ENCODE data around the gene TBC1D10A.
"Not testable (repeated sequence)": the region's sequence is repeated elsewhere in the genome, so short reads cannot be mapped to it uniquely, and the experiment has no call there.

TBC1D10A gene

DNA sequence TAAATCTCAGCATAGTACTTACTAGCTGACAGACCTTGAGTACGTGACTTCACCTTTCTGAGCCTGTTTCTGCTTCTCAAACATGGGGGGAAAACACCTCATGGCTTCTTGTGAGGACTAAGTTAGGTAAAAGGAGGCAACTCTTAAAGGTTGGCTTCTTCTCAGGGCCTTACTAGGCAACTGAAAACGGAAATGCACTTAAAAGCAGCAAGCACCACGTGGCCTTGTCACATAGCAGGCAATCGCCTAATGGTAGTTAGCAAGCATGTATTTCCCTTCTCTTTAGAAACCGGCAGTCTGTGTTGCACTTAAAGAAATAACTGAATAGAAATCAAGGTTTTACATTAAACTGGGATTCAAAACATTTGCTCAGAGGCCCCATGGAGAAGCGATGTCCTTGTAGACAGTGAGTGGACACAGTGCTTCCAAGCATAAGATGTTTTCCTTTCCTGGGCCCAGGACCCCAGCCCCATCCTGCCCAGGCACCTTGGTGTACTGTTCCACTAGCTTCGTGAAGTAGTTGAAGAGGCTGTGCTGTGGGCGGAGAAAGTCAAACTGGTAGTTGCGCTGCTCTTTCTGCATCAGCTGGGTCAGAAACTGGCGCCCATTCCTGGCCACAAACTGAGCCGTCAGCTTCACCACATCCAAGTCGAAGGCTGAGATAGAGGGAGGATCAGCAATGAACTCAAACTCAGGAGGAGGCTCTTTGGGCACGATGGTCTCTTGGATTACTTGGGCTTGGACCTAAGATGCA lies 17.9 kb upstream of the TBC1D10A start:
- peak; percentile 59 for DNase-seq

DNA sequence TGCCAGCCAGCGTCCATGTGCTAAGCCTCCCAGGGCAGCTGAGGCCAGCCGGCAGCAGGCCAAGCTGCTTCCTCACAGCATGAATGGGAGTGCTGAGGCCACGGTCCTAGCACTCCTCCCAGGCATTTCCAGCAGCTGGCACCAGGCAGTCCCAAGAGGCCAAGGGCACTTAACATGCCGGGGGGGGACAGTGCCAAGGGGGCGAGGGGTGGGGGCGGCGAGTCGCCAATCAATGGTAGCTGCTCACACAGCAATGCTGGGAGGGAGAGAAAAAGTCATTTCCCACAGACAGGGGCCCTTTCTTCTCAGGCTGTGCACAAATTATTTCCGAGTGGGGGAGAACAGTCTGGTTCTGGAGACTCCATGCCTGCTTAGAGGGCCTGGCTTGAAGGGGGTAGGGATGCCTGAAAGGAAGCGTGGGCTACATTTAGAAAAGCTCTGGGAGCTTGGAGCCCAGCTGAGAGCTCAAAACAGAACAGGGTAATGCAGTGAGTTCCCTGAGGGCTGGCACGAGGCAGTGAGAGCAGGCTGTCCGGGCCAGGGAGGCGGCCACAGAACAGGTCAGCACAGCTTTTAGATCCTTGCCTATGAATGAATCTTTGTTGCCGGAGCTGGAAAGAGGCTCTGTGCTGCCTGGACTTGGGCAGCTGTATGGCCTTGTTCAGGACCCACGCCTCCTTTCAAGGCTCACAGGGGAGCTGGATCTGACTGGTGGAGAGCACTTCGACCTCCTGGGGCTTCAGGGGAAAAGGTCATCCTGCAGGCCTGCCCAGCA lies 14.4 kb upstream of the TBC1D10A start:
- no peak for DNase-seq

- DNase-seq = no peak
These were observed 12.1 kb upstream of the TBC1D10A start for GRCh38 chr22:30338802-30339201.

DNA sequence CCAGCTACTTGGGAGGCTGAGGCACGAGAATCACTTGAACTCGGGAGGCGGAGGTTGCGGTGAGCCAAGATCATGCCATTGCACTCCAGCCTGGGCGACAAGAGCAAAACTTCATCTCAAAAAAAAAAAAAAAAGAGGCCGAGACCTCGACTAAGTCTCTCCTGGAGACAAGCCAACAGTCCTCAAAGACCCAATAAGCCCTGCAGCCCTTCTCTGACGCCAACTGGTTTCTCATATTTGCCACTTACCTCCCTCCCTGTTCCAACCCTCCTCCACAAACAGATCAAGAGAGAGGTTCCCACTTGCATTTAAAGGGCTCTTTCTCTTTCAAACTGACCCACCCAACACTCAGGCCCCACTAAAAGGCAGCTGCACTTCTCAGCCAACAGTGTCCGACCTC lies 11.6 kb upstream of the TBC1D10A start:
- DNase-seq = not testable (repeated sequence)

DNA sequence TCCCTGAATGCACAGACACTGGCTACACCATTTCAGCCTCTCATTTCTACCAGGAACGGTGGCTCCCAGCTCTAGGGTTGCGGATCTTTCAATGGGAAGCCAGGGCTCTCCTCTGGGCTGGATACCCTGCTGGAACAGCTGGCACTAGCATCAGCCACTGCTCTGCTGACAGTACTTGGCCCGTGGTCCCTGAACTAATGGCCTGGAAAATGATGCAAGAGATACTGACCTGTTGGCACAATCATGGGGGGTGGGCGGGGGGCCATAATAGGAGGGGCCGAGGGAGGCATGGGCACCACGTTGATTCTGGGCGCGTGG lies 10.7 kb upstream of the TBC1D10A start:
- no peak for DNase-seq

- no peak for DNase-seq
These were observed 10.2 kb upstream of the TBC1D10A start for GRCh38 chr22:30336752-30337460.

DNA sequence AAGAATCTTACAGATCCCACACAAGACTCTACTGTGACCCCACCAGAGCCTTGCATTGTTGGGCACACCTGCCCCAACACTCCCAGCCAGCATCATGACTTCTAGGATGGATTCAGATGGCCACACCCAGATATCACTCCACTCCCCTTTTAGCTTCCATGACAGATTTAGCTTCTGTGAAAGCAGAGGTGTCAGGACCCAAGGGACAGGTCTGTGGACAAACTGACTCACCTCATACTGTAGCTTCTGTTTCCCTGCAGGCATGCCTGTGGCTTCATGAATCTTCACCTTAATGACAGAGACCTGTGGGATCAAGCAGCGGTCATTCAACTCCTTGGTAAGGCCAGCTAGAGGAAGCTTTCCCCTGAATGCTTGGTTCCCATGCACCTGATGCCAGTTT lies 8.5 kb upstream of the TBC1D10A start:
- no peak for DNase-seq

DNA sequence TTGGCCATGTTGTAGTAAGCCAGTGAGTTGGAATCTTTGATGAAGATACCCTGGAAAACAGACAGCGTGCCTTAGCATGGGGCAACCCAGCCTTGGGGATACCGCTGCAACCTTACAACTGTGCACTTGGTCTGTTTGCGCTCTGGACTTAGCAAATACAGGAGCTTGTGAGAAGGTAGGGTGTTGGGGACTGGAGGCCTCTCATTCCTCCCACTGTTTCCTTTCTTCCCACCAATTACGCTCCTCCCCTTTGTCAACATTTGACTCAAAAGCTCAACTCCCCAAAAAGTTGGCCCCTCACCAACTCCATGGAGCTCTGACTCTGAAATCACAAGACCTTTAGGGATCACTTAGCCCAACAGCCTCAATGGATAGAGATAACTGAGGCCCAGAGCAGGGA lies 7.9 kb upstream of the TBC1D10A start:
- no peak for DNase-seq

DNA sequence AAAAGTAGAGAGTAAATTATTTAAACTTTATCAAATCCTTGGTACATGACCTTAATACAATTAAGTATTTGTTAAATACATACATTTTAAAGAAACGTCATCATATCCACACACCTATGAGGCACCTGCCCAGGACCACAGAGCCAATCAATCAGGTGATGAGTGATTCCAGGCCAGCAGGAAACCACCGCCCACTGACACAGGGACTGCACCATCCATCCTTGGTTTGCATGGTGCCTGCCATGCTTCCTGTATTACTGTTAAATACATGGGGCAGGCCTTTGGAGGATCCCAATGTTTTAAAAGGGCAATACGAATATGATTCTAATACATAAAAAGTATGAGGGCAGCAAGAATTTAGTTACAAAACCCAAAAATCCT lies 7.0 kb upstream of the TBC1D10A start:
- peak; percentile 39 for DNase-seq

GRCh38 chr22:30332994-30333706 lies 6.4 kb upstream of the TBC1D10A start:
- no peak for DNase-seq

DNA sequence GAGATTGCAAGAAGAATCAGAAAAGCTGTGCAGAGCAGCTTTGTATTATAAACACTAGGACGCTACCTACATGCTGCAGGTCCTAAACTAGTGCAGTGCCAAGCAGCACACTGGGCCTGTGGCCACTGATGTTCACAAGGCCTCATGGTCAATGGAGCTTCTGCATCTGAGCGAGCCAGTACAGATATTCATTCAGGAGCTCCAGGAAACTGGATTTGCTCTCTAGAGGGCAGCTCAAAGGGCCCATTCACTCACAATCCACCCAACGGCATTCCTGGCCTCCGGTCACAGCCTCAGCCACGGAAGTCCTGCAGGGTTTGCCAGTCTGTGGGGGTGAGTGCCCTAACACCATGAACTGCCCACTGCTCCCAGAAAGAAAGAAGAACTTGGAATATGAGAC lies 5.8 kb upstream of the TBC1D10A start:
- no peak for DNase-seq

- no peak for DNase-seq
These were observed 1.8 kb upstream of the TBC1D10A start for GRCh38 chr22:30328466-30329049.

DNA sequence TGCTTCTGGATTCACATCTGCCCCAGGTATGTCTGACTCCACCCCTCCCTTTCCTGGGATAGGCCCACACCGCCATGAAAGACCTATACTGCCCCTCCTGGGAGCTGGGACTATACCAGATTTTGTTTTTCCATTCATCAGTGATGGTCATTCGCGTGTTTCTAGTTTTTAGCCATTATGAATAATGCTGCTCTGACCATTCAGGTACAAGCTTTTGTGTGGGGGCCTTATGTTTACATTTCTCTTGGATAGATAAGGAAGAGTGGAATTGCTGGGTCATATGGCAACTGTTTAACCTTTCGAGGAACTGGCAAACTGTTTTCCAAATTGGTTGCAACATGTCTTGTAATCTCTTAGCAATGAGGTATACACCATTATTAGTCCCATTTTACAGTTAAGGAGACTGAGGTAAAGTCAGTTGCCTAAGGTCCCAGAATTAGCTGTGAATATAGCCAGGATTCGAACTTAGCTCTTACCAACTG lies 1.2 kb upstream of the TBC1D10A start:
- no peak for DNase-seq

DNA sequence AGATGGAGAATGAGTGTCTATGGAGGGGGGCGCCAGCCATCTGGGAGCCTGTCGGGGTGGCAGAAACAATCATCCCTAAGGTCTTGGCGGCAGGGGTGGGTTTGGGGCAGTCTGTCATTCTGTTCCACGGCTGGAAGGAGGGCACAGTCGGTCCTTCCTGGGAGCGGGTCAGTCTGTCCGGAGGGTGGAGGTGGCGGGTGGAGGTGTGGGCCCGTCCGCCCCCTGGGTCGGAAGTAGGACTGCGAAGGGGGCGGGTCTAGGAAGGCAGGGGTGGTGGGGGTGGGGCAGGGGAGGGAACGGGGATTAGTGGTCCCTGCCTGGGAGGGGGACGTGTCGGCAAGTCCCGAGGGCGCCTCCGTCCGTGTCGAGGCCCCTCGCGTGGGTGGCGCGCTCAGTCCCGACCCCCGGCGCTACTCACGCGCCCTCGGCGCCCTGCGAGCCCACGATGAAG lies 461 bp downstream of the TBC1D10A start:
- no peak for DNase-seq

- no peak for DNase-seq
These were observed 952 bp downstream of the TBC1D10A start for GRCh38 chr22:30325724-30326254.

GRCh38 chr22:30325065-30325720 lies 1.5 kb downstream of the TBC1D10A start:
- no peak for DNase-seq

GRCh38 chr22:30324014-30324730 lies 2.6 kb downstream of the TBC1D10A start:
- no peak for DNase-seq

DNA sequence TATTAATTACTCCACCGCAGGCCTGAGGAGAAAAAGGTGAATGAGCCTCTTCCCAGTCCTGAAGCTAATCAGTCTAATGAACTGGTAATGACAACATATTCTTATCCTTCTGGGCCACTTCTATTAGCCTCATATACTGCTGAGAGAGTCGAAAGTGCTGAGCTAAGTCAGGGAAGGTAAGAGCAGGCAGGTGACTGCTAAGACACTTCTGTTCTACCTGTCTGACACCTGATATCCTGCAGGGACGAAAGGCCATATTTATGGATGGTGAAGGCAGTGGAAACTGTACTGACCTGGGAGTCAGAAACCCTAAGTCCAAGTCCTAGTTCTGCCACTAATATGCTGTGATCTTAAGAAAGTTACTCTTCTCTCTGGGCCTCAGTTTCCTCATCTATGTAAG lies 3.5 kb downstream of the TBC1D10A start:
- DNase-seq = no peak

DNA sequence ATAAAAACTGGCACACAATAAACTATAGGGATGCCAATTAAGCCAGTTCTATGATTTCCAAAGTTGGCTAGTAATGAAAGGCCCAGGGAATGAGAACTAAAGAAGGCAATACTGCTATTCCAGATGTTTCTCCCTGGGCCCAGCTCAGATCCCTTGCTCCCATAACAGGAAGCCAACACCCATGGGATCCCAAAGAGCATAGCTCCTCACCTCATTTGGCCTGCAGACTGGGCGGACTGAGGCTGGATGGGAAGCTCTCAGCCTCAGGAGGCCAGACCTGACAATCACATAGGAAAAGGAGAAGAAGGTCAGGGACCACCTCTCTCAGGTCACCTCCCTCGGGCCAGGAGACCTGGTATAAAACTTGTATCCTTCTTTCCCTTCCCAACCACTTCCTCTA lies 5.3 kb downstream of the TBC1D10A start:
- no peak for DNase-seq

DNA sequence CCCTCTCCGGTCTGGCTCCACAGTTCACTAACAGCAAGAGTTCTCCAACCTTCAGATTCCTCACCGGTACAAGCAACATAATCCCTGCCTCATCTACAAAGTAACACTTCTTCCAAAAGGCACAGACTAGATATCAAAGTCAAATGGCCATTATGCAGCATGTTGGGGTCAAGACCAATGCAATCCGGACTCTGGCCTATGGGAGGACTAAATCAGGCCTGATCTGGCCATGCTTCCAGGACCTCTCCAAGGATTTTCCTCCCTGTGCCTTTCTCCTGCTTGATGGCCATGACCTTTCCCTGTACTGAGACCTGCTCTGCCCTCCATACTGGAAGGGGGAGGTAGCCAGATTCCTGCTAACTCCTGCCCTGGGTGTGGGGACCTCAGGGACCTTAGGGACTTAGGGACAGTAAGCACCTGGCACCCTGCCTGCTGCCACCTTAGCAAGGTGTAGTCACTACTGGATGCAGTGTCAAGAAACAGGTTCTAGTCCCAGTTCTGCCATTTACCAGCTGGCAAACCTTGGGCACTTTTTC lies 6.7 kb downstream of the TBC1D10A start:
- DNase-seq = no peak
